HuH-7 (cell line): Measurements from ENCODE around the gene NBAS.

Experiments
- DNase-seq: peaks from one replicate; pipeline ENCODE4 v3.0.0; 2011; ENCODE audit warnings: low spot score

The NBAS gene

DNA sequence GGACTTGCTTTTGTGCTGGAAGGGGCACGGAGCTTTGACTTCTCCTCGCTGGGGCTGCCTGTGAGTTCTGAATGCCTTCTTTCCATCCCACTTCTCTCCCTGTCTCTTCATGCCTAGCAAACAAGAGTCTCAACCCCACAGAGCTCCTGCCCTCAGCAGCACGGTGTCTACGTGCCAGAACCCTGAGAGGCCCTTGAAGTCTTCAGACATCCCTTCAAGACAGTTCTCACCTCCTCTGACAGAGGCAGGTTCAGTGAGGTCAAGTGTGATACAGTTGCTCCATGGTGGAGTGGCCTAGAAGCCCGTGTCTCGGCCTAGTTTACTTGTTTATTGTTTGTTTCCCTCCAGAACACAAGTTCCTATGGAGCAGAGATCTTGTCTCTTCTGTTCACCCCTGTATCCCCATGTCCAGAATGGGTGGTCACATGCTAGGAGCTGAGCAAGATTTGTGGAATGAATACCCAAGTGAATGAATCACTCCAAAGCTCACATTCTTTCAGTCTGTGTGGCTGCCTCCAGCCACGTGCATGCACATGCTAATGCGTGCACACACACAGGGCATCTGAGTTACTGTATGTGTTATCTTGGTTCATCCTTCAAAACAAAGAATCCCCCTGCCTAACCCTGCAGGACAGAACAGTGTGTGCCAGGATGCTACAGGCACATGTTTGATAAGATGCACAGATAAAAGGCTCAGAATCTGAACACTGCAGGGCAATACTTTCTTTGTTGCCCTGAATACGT is 391.6 kb downstream of the NBAS start:
- no peak for DNase-seq

- DNase-seq, result no peak
These were observed 393.0 kb downstream of the NBAS start for GRCh38 chr2:15168116-15168515.

DNA sequence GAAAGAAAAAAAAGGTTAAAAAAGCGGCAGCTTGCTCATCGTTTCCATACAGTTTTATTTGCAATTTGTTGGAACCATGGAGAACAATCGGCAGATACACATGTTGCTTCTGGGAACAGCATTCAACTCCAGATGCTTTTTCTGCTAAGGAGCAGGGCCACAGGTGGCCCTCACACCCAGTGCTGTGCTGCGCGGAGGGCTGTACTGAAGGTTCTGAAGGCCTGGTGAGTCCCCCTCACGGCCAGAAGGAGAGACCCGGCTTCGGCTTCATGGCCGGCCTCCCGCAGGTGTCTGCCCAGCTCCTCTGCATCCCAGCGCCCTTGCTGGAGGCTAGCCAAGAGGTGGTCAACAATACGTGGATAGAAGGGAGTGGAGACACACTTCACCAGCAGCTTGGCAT is 394.3 kb downstream of the NBAS start:
- DNase-seq, result no peak

GRCh38 chr2:15163326-15163725 is 397.8 kb downstream of the NBAS start:
- DNase-seq, result no peak

GRCh38 chr2:15162620-15163019 is 398.5 kb downstream of the NBAS start:
- no peak for DNase-seq

GRCh38 chr2:15160201-15160991 is 400.7 kb downstream of the NBAS start:
- DNase-seq, result no peak

DNA sequence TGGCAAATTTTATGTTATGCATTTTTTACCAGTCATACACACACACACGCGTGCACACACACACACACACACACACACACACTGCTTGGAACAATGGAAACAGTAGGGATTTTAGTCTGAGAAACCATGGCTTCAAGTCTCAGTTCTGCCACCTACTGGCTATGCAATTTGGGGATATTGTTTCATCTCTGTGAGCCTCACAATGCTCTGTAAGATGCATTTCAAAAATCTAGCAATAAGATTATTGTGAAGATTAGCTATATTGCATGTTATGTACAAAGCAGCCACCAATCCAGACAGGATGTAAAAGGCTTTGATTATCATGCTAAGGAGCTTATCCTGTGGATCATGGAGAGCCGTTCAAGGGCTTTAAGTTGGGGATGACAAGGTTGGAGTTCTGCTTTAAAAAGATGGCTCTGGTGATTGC is 401.4 kb downstream of the NBAS start:
- DNase-seq, result peak; percentile 32

GRCh38 chr2:15159206-15159605 is 401.9 kb downstream of the NBAS start:
- DNase-seq, result no peak

DNA sequence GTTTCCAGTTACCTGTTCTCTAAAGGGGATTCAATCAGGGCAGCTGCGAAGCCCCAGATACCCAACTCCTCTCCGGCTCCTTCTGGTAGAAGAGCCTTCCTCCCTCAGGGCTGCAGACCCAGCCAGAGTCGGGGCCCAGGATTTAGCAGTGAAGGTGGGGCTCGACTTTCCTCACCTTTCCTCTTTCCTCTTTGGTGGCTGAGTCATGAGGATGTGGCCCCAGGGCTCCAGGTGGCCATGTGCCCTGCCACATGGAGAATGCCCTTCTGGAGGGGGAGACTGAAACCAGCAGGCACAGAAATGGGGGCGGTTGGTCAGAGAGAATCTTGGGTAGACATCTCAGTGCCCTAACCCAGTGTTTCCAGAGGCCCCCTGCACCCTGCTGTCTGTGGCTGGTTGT is 402.6 kb downstream of the NBAS start:
- DNase-seq, result no peak

DNA sequence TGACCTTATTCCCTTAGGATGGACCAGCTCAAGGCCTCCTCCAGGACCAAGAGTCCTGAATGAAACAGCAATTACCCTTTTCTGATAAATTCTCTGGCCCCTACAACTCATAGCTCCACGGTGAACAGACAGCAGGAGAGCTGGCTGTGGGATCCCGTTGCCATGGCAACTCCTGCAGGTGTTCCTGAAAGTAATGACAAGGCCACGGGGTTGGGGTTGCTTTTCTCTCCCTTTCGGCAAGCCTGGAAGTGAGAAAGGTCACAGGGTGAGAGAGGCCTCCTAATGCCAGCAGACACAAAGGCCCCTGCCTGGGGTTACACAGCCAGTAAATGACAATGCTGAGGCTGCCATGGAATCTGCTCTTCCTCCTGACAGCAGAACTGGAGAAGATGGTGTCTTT is 403.0 kb downstream of the NBAS start:
- no peak for DNase-seq

- peak; percentile 8 for DNase-seq
These were observed 405.1 kb downstream of the NBAS start for GRCh38 chr2:15155959-15156574.

DNA sequence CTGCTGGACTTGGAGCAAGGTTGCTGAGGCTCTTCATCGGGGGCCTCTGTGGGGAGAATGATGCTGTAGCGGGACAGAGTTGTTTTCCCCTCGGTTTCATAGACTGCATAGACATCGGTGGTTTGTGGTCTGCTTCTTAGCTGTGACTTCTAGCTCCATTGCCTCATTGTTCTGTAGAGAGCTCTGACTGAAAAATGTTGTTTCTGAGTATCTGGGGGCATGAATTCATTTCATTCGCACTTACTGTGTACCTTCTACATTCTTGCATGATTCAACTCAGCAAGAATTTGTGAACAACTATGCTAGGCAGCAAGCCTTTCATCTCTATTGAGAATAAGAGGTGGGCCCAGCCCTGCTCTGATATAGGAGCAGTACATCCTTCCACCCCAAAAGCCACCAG is 406.8 kb downstream of the NBAS start:
- no peak for DNase-seq

GRCh38 chr2:15152382-15152781 is 408.8 kb downstream of the NBAS start:
- DNase-seq, result no peak

DNA sequence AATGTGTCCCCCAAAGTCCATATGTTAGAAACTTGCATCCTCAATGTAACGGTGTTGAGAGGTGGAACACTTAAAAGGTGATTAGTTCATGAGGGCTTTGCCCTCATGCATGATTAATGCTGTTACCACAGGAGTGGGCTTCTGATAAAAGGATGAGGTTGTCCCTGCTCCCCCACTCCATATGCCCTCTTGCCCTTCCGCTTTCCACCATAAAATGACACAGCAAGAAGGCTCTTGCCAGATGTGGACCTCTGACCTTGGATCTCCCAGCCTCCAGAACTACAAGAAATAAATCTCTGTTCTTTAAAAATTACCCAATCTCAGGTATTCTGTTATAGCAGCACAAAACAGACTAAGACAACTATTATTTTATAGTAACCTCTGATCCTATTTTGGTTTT is 412.1 kb downstream of the NBAS start:
- no peak for DNase-seq

DNA sequence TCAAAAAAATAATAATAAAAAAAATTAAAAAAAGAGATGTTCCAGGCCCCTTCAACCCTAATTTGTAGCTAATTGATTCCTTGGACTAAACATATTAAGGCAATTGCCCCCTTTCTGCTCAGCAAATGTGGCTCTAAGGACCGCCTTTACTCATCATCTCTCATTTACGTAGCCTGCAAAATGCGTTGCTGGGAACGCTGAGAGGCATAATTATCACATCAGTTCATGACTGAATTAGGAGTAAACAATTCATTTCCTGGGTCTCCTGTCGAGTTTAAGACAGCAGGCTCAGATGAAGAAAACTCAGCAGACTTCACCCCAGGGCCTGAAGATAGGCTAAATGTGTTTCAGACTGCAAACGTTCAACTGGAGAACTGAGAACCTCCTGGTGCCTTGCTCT is 413.5 kb downstream of the NBAS start:
- DNase-seq, result no peak

DNA sequence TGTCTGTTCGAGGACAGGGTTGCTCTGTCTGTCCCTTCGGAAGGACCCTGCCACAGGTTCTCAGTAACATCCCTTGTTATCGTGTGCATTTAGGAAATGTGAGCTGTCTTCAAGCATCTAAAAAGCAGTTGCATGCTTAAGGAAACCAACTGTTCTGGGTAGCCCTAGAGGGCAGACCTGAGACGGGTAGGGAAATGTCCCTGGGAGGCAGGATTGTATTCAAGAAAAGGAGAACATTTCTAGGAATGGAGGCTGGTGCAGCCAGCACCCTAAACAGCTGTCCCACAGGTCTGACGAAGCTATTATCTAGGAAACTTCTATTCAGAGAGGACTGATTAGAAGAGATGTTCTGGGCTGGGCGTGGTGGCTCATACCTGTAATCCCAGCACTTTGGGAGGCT is 414.2 kb downstream of the NBAS start:
- no peak for DNase-seq

- DNase-seq, result no peak
These were observed 415.2 kb downstream of the NBAS start for GRCh38 chr2:15145919-15146318.

DNA sequence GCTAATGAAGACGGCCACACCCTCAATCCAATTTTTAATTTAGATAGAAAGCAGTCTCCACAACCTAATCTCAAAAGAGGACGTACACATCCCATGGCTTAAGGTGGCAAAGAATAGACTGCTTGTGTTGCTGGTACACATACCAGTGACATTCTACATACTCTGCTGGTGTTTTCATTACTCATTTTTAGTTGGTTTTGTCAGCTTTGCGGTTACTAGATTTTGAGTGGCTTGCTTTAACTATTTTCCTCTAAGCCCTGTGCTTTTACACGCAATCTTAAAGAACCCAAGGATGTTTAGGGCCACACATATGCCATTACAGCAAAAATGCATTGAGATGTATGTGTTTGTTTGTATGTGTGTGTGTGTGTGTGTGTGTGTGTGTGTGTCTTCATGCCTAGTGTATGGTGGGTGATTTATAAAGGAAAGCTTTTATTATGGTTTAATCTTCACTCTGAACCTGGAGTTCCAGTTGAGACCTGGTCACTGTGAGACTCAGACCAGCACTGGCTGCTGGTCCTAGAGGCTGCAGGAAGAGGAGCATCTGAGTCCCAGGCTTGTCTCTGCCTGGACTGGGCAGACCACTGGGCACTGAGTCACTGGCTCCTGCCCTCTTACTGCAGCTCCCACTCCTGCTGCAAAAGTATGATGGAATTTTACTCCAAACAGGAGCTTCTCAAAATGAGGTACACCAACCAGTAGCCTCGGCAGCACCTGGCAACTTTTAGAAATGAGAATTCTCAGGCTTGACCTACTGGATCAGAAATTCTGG is 415.9 kb downstream of the NBAS start:
- no peak for DNase-seq

GRCh38 chr2:15142069-15142689 is 419.0 kb downstream of the NBAS start:
- DNase-seq, result no peak

GRCh38 chr2:15141211-15141610 is 419.9 kb downstream of the NBAS start:
- no peak for DNase-seq

DNA sequence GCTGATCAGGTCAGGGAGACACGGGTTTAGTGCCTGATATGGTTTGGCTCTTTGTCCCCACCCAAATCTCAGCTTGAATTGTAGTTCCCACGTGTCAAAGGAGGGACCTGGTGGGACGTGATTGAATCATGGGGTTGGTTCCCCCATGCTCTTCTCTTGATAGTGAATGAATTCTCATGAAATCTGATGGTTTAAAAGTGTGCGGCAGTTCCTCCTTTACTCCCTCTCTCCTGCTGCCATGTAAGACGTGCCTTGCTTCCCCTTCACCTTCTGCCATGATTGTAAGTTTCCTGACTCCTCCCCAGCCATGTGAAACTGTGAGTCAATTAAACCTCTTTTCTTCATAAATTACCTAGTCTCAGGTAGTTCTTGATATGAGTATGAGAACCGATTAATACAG is 424.5 kb downstream of the NBAS start:
- no peak for DNase-seq

DNA sequence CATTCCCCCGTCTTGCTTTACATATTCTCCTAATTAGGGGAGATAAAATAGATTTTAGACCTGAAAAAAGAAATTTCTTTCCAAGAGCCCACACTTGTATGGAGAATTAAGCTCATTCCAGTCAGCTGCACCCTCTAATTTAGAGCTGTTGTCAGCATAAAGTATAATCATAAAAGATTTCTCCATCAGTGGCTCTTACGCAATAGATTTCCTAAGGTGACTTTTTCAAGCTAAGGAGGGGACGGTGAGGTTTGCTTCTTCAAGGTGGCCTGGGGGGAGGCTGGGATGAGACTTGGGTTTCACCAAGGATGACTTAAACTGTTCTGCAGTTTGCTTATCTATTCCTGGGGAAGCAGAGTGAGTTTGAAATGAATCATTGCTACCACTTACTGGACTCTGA is 426.2 kb downstream of the NBAS start:
- no peak for DNase-seq
